ENCODE data around the gene SPATS2L.

DNA sequence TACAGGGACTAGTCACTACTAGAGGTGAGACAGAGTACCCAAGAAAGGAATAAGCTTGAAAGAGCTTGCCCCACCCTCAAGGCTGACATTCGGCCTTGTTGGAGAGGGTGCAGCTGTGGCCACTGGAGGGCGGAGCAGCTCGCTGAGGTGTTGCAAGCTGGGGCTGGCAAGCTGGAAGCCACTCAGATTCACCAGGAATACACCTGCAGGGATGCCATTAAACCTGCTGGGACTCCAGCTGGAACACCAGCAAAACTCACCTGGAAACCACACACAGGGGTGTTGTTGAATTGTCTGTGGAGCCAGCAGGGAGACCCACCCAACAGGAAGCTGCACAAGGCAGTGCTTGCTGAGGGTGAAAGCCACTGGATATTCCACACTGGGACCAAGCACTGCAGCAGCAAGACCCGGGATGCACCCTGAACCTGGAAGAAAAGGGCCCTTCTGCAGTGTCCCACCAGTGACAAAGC is 177.3 kb downstream of the SPATS2L start:
- TF ChIP-seq, protein P1, sequence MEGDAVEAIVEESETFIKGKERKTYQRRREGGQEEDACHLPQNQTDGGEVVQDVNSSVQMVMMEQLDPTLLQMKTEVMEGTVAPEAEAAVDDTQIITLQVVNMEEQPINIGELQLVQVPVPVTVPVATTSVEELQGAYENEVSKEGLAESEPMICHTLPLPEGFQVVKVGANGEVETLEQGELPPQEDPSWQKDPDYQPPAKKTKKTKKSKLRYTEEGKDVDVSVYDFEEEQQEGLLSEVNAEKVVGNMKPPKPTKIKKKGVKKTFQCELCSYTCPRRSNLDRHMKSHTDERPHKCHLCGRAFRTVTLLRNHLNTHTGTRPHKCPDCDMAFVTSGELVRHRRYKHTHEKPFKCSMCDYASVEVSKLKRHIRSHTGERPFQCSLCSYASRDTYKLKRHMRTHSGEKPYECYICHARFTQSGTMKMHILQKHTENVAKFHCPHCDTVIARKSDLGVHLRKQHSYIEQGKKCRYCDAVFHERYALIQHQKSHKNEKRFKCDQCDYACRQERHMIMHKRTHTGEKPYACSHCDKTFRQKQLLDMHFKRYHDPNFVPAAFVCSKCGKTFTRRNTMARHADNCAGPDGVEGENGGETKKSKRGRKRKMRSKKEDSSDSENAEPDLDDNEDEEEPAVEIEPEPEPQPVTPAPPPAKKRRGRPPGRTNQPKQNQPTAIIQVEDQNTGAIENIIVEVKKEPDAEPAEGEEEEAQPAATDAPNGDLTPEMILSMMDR (IDR thresholded peaks at IDR 0.05), result no peak
- TF ChIP-seq POLR2A (IDR thresholded peaks at IDR 0.05) (no peak), EP300 (IDR thresholded peaks at IDR 0.05) (no peak)

Measured in ovary (tissue), 3 donors.